Measurements from ENCODE around the gene CNIH2.
"Not testable (repeated sequence)": the region's sequence is repeated elsewhere in the genome, so short reads cannot be mapped to it uniquely, and the experiment has no call there.

CNIH2 gene

GRCh38 chr11:66315498-66315885, 37.5 kb downstream of the CNIH2 start:
- DNase-seq (ENCODE audit: low spot score), result no peak

- no peak for DNase-seq (ENCODE audit: low spot score)
Measured at GRCh38 chr11:66315921-66316811, 38.2 kb downstream of the CNIH2 start.

GRCh38 chr11:66316849-66317251, 38.9 kb downstream of the CNIH2 start, which contains the start of gene CD248:
CD248 (minus strand) TSS chr11:66317044; CDS start chr11:66317027, 17 bp downstream.
- DNase-seq (ENCODE audit: low spot score), result no peak

DNA sequence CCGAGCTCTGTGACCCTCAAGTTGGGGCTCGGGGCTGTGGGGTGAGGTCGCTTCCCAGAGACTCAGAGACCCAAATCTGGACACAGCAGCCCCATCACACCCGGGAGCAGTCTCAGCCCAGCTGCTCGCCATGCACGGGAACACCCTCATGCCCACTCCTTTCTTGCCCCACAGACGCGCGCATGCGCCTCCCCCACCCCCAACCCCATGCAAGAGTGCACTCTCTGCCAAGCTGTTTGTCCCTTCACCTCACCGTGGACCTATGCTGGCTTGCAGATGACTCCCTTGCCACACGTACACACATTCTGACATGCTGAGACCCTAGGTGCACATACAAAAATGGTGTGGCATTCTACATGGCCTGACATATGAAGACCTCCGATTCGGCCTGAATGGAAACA, 39.3 kb downstream of the CNIH2 start:
- DNase-seq (ENCODE audit: low spot score), result no peak

- DNase-seq (ENCODE audit: low spot score), result no peak
Measured at GRCh38 chr11:66317723-66318599, 40.0 kb downstream of the CNIH2 start.

DNA sequence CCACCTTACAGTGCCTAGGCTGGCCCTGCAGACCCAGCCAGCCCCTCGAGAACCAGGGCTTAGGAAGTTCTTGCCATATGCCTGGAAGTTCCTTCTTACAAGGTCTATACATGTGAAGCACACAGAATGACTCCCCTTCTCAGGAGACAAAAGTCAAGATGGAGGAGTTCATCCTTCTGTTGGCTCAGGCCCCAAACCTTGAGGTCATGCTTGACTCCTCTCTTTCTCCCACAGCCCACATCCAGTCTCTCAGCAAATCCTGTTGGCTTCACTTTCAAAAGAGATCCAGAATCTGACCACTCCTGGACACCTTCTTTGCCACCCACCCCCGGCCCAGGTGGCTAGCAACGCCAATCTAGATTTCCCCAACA, 40.6 kb downstream of the CNIH2 start:
- DNase-seq (ENCODE audit: low spot score), result no peak

DNA sequence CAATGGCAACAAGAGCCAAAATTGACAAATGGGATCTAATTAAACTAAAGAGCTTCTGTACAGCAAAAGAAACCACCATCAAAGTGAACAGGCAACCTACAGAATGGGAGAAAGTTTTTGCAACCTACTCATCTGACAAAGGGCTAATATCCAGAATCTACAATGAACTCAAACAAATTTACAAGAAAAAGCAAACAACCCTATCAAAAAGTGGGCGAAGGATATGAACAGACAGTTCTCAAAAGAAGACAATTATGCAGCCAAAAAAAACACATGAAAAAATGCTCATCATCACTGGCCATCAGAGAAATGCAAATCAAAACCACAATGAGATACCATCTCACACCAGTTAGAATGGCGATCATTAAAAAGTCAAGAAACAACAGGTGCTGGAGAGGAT, 42.3 kb downstream of the CNIH2 start:
- DNase-seq (ENCODE audit: low spot score), result not testable (repeated sequence)

- DNase-seq (ENCODE audit: low spot score), result not testable (repeated sequence)
Measured at GRCh38 chr11:66320748-66321147, 42.8 kb downstream of the CNIH2 start.

DNA sequence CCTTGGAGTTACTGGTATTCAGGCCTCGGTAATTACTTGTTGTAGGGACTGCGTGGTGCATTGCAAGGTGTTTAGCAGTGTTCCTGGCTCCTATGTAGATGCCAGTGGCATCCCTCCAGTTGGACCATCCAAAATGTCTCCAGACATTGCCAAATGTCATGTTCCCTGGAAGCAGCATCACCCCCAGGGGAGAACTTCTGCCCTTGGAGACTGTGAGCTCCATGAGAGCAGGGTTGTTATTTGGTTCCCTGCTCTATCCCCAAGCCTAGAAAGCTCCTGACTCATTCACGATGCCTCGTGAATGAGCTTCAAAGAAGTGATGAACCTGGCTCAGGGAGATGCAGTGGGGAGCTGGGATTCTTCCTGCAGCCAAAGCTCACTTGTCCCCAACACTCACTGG, 43.6 kb downstream of the CNIH2 start:
- DNase-seq (ENCODE audit: low spot score), result no peak

DNA sequence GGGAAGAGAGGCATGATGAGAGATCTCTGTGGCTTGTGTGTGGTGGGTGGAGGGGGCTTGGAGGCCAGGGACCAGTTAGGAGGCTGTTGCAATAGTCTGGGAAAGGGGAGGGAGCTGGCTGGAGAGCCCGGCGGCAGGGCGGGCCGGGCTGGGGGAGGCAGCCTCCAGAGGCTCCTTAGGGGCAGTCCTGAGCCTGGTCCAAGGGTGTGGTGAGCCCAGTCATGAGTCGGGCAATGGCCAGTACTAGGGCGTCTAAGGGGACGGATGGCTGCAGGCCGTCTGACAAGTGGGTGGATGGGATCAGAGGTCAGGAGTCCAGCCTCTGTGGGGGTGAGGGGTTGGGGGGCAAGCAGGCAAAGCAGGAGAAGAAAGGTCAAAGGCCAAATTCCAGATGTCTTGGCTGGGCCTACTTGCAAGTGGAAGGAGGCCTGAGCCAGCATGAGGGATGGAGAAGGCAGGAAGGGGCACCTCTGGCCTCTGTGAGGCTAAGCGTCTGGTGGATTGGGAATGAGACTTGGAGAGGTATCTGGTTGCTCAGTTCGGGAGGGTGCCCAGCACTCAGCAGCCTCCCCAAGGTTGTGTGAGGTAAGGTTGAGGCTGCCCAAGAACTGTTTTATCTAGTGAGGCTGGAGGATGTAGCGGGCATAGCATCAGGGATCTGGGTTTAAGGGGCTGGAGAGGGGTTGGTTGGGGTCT, 44.9 kb downstream of the CNIH2 start:
- DNase-seq (ENCODE audit: low spot score), result no peak

GRCh38 chr11:66323684-66324083, 45.7 kb downstream of the CNIH2 start:
- DNase-seq (ENCODE audit: low spot score), result no peak

GRCh38 chr11:66324664-66325063, 46.7 kb downstream of the CNIH2 start:
- DNase-seq (ENCODE audit: low spot score), result no peak

DNA sequence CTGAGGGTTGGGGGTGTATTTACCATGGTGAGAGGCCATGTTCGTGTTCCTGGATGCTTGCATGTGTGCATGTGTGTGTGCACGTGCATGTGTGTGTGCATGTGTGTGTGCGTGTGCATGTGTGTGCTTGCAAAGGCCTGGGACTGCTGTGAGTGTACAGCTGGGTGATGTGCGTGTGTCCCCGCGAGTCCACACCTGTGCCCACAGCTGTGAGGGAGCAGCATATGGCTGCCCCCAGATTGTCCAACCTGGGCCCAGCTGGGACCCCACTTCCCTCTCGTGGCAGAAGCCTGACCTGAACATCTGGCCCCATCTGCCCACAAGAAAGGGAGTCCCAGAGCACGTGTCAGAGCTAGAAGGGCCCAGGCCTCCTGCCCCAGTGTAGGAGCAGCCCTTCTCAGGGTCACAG, 47.3 kb downstream of the CNIH2 start:
- DNase-seq (ENCODE audit: low spot score), result no peak

- no peak for DNase-seq (ENCODE audit: low spot score)
Measured at GRCh38 chr11:66326261-66327111, 48.5 kb downstream of the CNIH2 start.

- DNase-seq (ENCODE audit: low spot score), result no peak
Measured at GRCh38 chr11:66327171-66328030, 49.4 kb downstream of the CNIH2 start.

DNA sequence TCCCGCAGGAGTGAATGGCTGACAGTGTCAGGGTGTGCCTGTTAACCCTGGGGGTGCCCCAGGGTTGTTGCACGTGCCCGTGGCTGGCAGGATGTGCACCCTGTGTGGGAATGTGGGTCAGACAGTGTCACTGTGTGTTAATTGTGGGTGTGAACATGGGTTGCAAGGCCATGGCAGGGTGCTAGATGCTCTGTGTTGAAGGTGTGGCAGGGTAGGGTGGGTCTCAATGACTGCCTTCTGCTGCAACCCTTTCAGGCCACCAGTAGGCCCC, 50.0 kb downstream of the CNIH2 start:
- no peak for DNase-seq (ENCODE audit: low spot score)

DNA sequence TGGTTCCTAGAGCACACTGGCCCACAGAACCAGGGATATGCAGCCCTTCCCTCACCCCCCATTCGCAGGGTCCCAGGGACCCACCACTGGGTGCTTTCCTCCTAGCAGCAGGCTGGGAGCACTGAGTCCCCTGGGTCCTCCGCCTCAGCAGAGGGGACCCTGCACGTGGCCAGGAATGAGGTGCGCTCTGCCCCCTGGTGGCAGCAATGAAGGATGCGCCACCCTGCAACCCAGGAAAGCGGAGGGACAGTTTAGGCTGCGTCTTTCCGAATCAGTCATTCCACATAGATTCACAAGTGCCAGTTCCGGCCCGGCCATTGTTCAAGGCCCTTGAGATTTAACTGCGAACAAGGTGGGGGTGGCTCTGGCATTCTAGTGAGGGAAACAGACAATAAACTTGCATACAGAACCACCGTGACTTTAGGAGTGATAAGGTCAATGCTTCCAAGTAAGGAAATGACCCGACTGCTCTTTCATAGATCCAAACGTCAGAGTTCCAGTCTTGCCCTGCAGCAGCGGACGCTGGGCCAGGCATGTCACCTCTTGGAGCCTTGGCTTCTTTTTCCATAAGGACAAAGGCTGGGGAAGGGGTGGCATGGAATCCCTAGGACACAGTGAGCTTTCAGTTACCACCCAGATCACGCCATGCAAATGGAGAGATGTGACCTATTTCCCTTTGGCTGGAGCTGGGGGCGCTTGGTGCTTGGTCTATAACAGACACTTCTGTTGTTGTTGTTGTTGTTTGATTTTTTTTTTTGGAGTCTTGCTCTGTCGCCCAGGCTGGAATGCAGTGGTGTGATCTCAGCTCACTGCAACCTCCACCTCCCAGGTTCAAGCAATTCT, 50.5 kb downstream of the CNIH2 start:
- DNase-seq (ENCODE audit: low spot score), result peak; percentile 67

DNA sequence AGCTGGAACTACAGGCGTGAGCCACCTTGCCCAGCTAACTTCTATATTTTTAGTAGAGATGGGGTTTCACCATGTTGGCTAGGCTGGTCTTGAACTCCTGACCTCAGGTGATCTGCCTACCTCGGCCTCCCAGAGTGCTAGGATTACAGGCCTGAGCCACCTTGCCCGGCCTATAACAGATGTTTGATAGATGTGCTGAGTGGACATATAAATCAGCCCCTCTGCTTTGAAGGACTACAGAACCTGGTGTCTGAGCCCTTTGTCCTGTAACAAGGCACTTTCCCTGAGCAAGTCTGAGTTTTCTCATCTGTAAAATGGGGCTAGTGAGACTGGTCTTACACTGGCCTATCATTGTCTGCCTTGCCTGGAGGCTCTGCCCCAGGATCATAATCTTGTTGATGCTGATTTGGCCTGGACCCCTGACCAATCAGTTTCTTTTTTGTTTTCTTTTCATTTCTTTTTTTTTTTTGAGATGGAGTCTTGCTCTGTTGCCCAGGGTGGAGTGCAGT, 51.2 kb downstream of the CNIH2 start:
- no peak for DNase-seq (ENCODE audit: low spot score)

GRCh38 chr11:66330931-66331330, 53.0 kb downstream of the CNIH2 start:
- no peak for DNase-seq (ENCODE audit: low spot score)
